Esophagus muscularis mucosa (tissue), 4 donors: ENCODE data around the gene LIN7C.

Experiments used
- EP300 ChIP-seq: sonication (generic); formaldehyde crosslinking; IDR thresholded peaks from one replicate; pipeline ENCODE4 v1.6.1; 2017; ENCODE audit warnings: antibody characterized with exemption
- POLR2A ChIP-seq: fragments of 450-650 bp; IDR thresholded peaks from one replicate; pipeline ENCODE4 v1.6.1; 2017; ENCODE audit warnings: antibody characterized with exemption, moderate library complexity, mild to moderate bottlenecking, low read depth
- POLR2AphosphoS5 ChIP-seq, 2 donors: sonication (generic); formaldehyde crosslinking; IDR thresholded peaks; one replicate each; pipeline ENCODE4 v1.6.1; 2017; ENCODE audit warnings: antibody characterized with exemption in 2 of 2
- TF ChIP-seq, protein P1 (sequence below), 3 experiments: fragments of 200-600 bp in 2 of 3; fragments of 450-650 bp in 1 of 3; sonication (generic) in 2 of 3; IDR thresholded peaks; one replicate each; pipeline ENCODE4 v1.5.1; 2017 to 2019; ENCODE audit warnings: antibody characterized with exemption in 3 of 3, mild to moderate bottlenecking in 2 of 3, moderate library complexity in 1 of 3

DNA sequence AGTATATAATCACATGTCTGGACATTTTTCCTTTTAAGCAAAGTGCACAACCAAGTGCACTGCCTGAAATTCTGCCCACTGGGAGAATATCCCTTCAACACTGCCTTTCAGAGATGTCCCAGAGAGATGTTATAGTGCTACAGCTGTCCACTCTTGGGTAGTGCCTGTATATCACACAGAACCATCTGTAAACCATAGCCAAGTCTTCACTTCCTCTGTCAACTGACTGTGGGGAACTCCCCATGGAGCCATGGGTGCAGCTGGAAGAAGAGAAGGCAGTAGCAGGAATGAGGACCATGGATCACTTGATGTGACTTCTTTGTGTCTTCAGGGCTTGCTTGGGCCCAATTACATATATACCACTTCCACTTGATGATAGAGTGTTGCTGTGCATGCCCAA lies 44.6 kb upstream of the LIN7C start:
- no peak for TF ChIP-seq EP300
- TF ChIP-seq, protein P1, sequence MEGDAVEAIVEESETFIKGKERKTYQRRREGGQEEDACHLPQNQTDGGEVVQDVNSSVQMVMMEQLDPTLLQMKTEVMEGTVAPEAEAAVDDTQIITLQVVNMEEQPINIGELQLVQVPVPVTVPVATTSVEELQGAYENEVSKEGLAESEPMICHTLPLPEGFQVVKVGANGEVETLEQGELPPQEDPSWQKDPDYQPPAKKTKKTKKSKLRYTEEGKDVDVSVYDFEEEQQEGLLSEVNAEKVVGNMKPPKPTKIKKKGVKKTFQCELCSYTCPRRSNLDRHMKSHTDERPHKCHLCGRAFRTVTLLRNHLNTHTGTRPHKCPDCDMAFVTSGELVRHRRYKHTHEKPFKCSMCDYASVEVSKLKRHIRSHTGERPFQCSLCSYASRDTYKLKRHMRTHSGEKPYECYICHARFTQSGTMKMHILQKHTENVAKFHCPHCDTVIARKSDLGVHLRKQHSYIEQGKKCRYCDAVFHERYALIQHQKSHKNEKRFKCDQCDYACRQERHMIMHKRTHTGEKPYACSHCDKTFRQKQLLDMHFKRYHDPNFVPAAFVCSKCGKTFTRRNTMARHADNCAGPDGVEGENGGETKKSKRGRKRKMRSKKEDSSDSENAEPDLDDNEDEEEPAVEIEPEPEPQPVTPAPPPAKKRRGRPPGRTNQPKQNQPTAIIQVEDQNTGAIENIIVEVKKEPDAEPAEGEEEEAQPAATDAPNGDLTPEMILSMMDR (IDR thresholded peaks at IDR 0.05), result no peak
- no peak for TF ChIP-seq POLR2A
- no peak for TF ChIP-seq POLR2AphosphoS5 (IDR thresholded peaks at IDR 0.05)
